H9 (cell line): ENCODE results near the gene KLHDC10. TPM values are rescaled to one million over a fixed set of nuclear protein-coding genes. Genes with fewer than 3 reads are reported as not detected.

ENCODE experiments used
- DNase-seq: peaks from one replicate; pipeline ENCODE4 v3.0.0-alpha.2; 2017
- H2AFZ ChIP-seq: one replicate; pipeline ENCODE4 v1.6.1; 2013; ENCODE audit warnings: mild to moderate bottlenecking, low read length, control low read depth, moderate library complexity
- H2AK5ac ChIP-seq: 2 replicates; pipeline ENCODE4 v1.6.1; 2013; ENCODE audit warnings: low read length, control low read depth, mixed read lengths; ENCODE audit not compliant: insufficient read length
- H2BK120ac ChIP-seq: one replicate; pipeline ENCODE4 v1.6.1; 2013; ENCODE audit warnings: low read depth, mild to moderate bottlenecking, low read length, control low read depth, inconsistent platforms; ENCODE audit not compliant: poor library complexity, severe bottlenecking
- H2BK12ac ChIP-seq: 2 replicates; pipeline ENCODE4 v1.6.1; 2013; ENCODE audit warnings: low read length, control low read depth, mixed read lengths, low read depth; ENCODE audit not compliant: insufficient read length
- H2BK15ac ChIP-seq: 2 replicates; pipeline ENCODE4 v1.6.1; 2013; ENCODE audit warnings: low read depth, low read length, control low read depth
- H2BK20ac ChIP-seq: one replicate; pipeline ENCODE4 v1.6.1; 2013; ENCODE audit warnings: low read depth, mild to moderate bottlenecking, low read length, control low read depth, inconsistent platforms; ENCODE audit not compliant: poor library complexity, severe bottlenecking
- H2BK5ac ChIP-seq: 2 replicates; pipeline ENCODE4 v1.6.1; 2013; ENCODE audit warnings: low read length, control low read depth, mixed read lengths; ENCODE audit not compliant: insufficient read length
- H3K14ac ChIP-seq: 2 replicates; pipeline ENCODE4 v1.6.1; 2013; ENCODE audit warnings: low read length, control low read depth; ENCODE audit not compliant: insufficient read depth
- H3K18ac ChIP-seq: 2 replicates; pipeline ENCODE4 v1.6.1; 2013; ENCODE audit warnings: low read depth, mild to moderate bottlenecking, mixed read lengths, low read length, control low read depth; ENCODE audit not compliant: insufficient read length
- H3K23ac ChIP-seq: 2 replicates; pipeline ENCODE4 v1.6.1; 2013; ENCODE audit warnings: low read length, control low read depth, mixed read lengths, low read depth; ENCODE audit not compliant: insufficient read length
- H3K23me2 ChIP-seq: 2 replicates; pipeline ENCODE4 v1.6.1; 2013; ENCODE audit warnings: low read depth, mild to moderate bottlenecking, mixed read lengths, low read length, control low read depth; ENCODE audit not compliant: insufficient read length, poor library complexity, severe bottlenecking
- H3K27ac ChIP-seq: 2 replicates; pipeline ENCODE4 v1.5.1; 2013; ENCODE audit warnings: low read length, control low read depth, mixed read lengths, low read depth; ENCODE audit not compliant: insufficient read length
- H3K27me3 ChIP-seq: 2 replicates; pipeline ENCODE4 v1.6.1; 2013; ENCODE audit warnings: low read length, control low read depth, inconsistent platforms; ENCODE audit not compliant: insufficient read depth
- H3K4ac ChIP-seq: 2 replicates; pipeline ENCODE4 v1.6.1; 2013; ENCODE audit warnings: low read depth, mild to moderate bottlenecking, control low read depth, inconsistent platforms, low read length, moderate library complexity
- H3K4me1 ChIP-seq: 2 replicates; pipeline ENCODE4 v1.6.1; 2013; ENCODE audit warnings: low read length, control low read depth, inconsistent platforms; ENCODE audit not compliant: insufficient read depth
- H3K4me2 ChIP-seq: 2 replicates; pipeline ENCODE4 v1.6.1; 2013; ENCODE audit warnings: low read length, control low read depth, mixed read lengths; ENCODE audit not compliant: insufficient read length, insufficient read depth
- H3K56ac ChIP-seq: 2 replicates; pipeline ENCODE4 v1.6.1; 2013; ENCODE audit warnings: low read depth, mild to moderate bottlenecking, mixed read lengths, low read length, control low read depth; ENCODE audit not compliant: insufficient read length
- H3K79me1 ChIP-seq: 2 replicates; pipeline ENCODE4 v1.6.1; 2013; ENCODE audit warnings: low read depth, mild to moderate bottlenecking, moderate library complexity, low read length, control low read depth, inconsistent platforms; ENCODE audit not compliant: insufficient read depth, poor library complexity, severe bottlenecking
- H3K79me2 ChIP-seq: 2 replicates; pipeline ENCODE4 v1.6.1; 2013; ENCODE audit warnings: low read length, control low read depth, inconsistent platforms; ENCODE audit not compliant: insufficient read depth
- H3K9ac ChIP-seq: 2 replicates; pipeline ENCODE4 v1.6.1; 2013; ENCODE audit warnings: low read length, control low read depth, mixed read lengths; ENCODE audit not compliant: insufficient read length; ENCODE audit errors: extremely low read depth
- H3K9me3 ChIP-seq: one replicate; pipeline ENCODE4 v1.6.1; 2013; ENCODE audit warnings: low read depth, low read length, inconsistent platforms; ENCODE audit not compliant: control insufficient read depth
- H3T11ph ChIP-seq: one replicate; pipeline ENCODE4 v1.6.1; 2013; ENCODE audit warnings: mild to moderate bottlenecking, low read length, control low read depth, inconsistent platforms
- H4K20me1 ChIP-seq: one replicate; pipeline ENCODE4 v1.6.1; 2013; ENCODE audit not compliant: control insufficient read depth, insufficient read length, insufficient read depth
- H4K5ac ChIP-seq: 2 replicates; pipeline ENCODE4 v1.6.1; 2013; ENCODE audit warnings: low read depth, mild to moderate bottlenecking, mixed read lengths, low read length, control low read depth; ENCODE audit not compliant: insufficient read length
- H4K8ac ChIP-seq: replicated peaks from 2 replicates; pipeline ENCODE4 v1.6.1; 2013; ENCODE audit warnings: low read length, control low read depth, mixed read lengths, low read depth; ENCODE audit not compliant: insufficient read length
- H4K91ac ChIP-seq: 2 replicates; pipeline ENCODE4 v1.6.1; 2013; ENCODE audit warnings: low read depth, mild to moderate bottlenecking, moderate library complexity, mixed read lengths, low read length, control low read depth; ENCODE audit not compliant: insufficient read length
- H3K27ac Mint-ChIP-seq, 3 experiments: 2 replicates in 2 of 3; 3 replicates in 1 of 3; pipeline ENCODE4 v1.8.0; 2020 to 2021; ENCODE audit warnings: mixed read lengths in 3 of 3, mild to moderate bottlenecking in 1 of 3, moderate library complexity in 1 of 3
- H3K27me3 Mint-ChIP-seq: 2 replicates; pipeline ENCODE4 v1.8.0; 2021; ENCODE audit warnings: low read depth, mild to moderate bottlenecking, moderate library complexity, mixed read lengths
- H3K36me3 Mint-ChIP-seq, 3 experiments: 2 replicates in 2 of 3; 3 replicates in 1 of 3; pipeline ENCODE4 v1.8.0; 2020 to 2021; ENCODE audit warnings: low read depth in 3 of 3, mixed read lengths in 3 of 3; ENCODE audit not compliant: insufficient read depth in 1 of 3
- H3K4me1 Mint-ChIP-seq, 2 experiments: 2 replicates each; pipeline ENCODE4 v1.8.0; 2020; ENCODE audit warnings: mixed read lengths in 2 of 2
- H3K4me3 Mint-ChIP-seq, 2 experiments: 2 replicates in 1 of 2; 3 replicates in 1 of 2; pipeline ENCODE4 v1.8.0; 2020 to 2021; ENCODE audit warnings: mild to moderate bottlenecking in 2 of 2, mixed read lengths in 2 of 2, moderate library complexity in 1 of 2
- H3K9me3 Mint-ChIP-seq, 2 experiments: 2 replicates in 1 of 2; 3 replicates in 1 of 2; pipeline ENCODE4 v1.8.0; 2020; ENCODE audit warnings: mild to moderate bottlenecking in 2 of 2, mixed read lengths in 2 of 2, moderate library complexity in 1 of 2
- CTCF ChIP-seq: fragments of 200-600 bp; sonication (generic); conservative IDR thresholded peaks from 3 replicates; pipeline ENCODE4 v1.8.0; 2021; ENCODE audit warnings: antibody characterized with exemption, mild to moderate bottlenecking
- WGBS: extraction: QIAGEN DNeasy Blood & Tissue Kit; methylation state at CpG from one replicate; pipeline ENCODE4 v1.1.7; 2013; ENCODE audit warnings: missing lambda C conversion rate, low lambda C conversion rate, mixed read lengths; ENCODE audit not compliant: insufficient read length; ENCODE audit errors: extremely low coverage; 5-methylcytosine and 5-hydroxymethylcytosine counted together
- total RNA-seq: library from RNA; stranded (reverse); gene quantifications from 2 replicates; pipeline ENCODE4 v1.2.1, GENCODE V29; 2021

KLHDC10 gene
- total RNA-seq, 1 experiment from 2014 or later: 17.3 TPM

- H3K79me2 ChIP-seq: no peaks in the 10 kb centered on the region
- H2BK12ac ChIP-seq: no peak overlapping the region
- no peak overlapping the region for H3K23ac ChIP-seq
- H3K27me3 ChIP-seq: no peaks in the 10 kb centered on the region
- H3K79me1 ChIP-seq: no peaks in the 10 kb centered on the region
- DNase-seq: no peak
- H3K27me3 Mint-ChIP-seq: no peaks in the 10 kb centered on the region
- no peak overlapping the region for H2AFZ ChIP-seq
- H3K4me2 ChIP-seq: no peak overlapping the region
- no peak overlapping the region for H3K56ac ChIP-seq
- no peaks in the 10 kb centered on the region for H3K4me1 ChIP-seq
- no peak overlapping the region for H3K4me3 Mint-ChIP-seq
- WGBS: no CpG with 5 or more reads among the region's 7 CpGs
- no peak overlapping the region for H4K8ac ChIP-seq
- H4K20me1 ChIP-seq: no peaks in the 10 kb centered on the region
- H3K27ac ChIP-seq: no peak overlapping the region
- H4K5ac ChIP-seq: no peak overlapping the region
- no peak overlapping the region for H3K4ac ChIP-seq
- no peak for TF ChIP-seq CTCF
- no peak overlapping the region for H3K14ac ChIP-seq
- no peak overlapping the region for H2BK15ac ChIP-seq
- H3K18ac ChIP-seq: no peak overlapping the region
- H3T11ph ChIP-seq: no peak overlapping the region
- H2BK20ac ChIP-seq: no peak overlapping the region
- H3K9ac ChIP-seq: no peak overlapping the region
- H2BK120ac ChIP-seq: no peak overlapping the region
- H2AK5ac ChIP-seq: no peak overlapping the region
- no peak overlapping the region for H2BK5ac ChIP-seq
- no peaks in the 10 kb centered on the region for H3K4me1 Mint-ChIP-seq
- H3K36me3 Mint-ChIP-seq: peaks cover 21 to 39% (median 34%) of the 10 kb centered on the region in 3 experiments
- no peak overlapping the region for H4K91ac ChIP-seq
- H3K9me3 ChIP-seq: no peaks in the 10 kb centered on the region
- H3K9me3 Mint-ChIP-seq: peaks cover 4 to 5% of the 10 kb centered on the region in 2 experiments; a peak in 3 of 5 replicates
- H3K23me2 ChIP-seq: no peaks in the 10 kb centered on the region
- H3K27ac Mint-ChIP-seq: no peak overlapping the region
These were observed 85.8 kb downstream of the KLHDC10 start for GRCh38 chr7:130156140-130156539.
